T-cell (primary cell): Measurements from ENCODE around the gene WDR59. TPM values are rescaled to one million over a fixed set of nuclear protein-coding genes. Genes with fewer than 3 reads are reported as not detected.
A peak's percentile ranks its signal among the peaks of the same experiment; 100 is the strongest.

Source experiments
- ATAC-seq, 4 experiments: fragments of 200-7000 bp in 3 of 4; fragments of 150-1000 bp in 1 of 4; cut with Tn5 transposase; replicated peaks in 1 of 4; 1 replicate in 3 of 4; 2 replicates in 1 of 4; pipeline ENCODE4 v1.10.0; 2021; ENCODE audit warnings: moderate library complexity in 3 of 4, mild to moderate bottlenecking in 2 of 4, moderate number of reproducible peaks in 1 of 4
- CTCF ChIA-PET, 2 donors: fragments of 300-600 bp; sonication (Branson Sonifier 250); formaldehyde crosslinking; loops; one replicate each; lab custom pipeline; 2022; ENCODE audit warnings: antibody characterized with exemption in 2 of 2; lab: Charles Lee
- POLR2A ChIA-PET, 2 donors: fragments of 300-600 bp; sonication (Branson Sonifier 250); formaldehyde crosslinking; loops; one replicate each; lab custom pipeline; 2022; ENCODE audit warnings: antibody characterized with exemption in 2 of 2; lab: Charles Lee
- DNase-seq, 35 experiments: peaks; one replicate each; pipeline versions ENCODE4 v3.0.0 to v3.0.0-alpha.2; 2013 to 2023
- H3K27ac ChIP-seq: one replicate; pipeline ENCODE4 v1.5.1; 2013; ENCODE audit warnings: low read length
- H3K27me3 ChIP-seq, 2 experiments: replicated peaks in 1 of 2; 1 replicate in 1 of 2; 2 replicates in 1 of 2; pipeline versions ENCODE4 v1.6.1 to v1.7.0; 2013; ENCODE audit warnings: low read length in 1 of 2, mixed read lengths in 1 of 2; ENCODE audit not compliant: control insufficient read depth in 2 of 2, insufficient read depth in 2 of 2; ENCODE audit errors: extremely low read depth in 1 of 2
- H3K36me3 ChIP-seq, 2 donors: 1 replicate in 1 of 2; 2 replicates in 1 of 2; pipeline versions ENCODE4 v1.6.1 to v1.7.0; 2013; ENCODE audit warnings: low read length in 1 of 2; ENCODE audit not compliant: control insufficient read depth in 2 of 2, insufficient read depth in 1 of 2; ENCODE audit errors: extremely low read depth in 1 of 2
- H3K4me1 ChIP-seq, 2 experiments: 1 replicate in 1 of 2; 2 replicates in 1 of 2; pipeline versions ENCODE4 v1.6.1 to v1.7.0; 2013; ENCODE audit warnings: low read length in 2 of 2, mixed read lengths in 1 of 2; ENCODE audit not compliant: insufficient read depth in 2 of 2, control insufficient read depth in 1 of 2; ENCODE audit errors: extremely low read depth in 1 of 2
- H3K4me3 ChIP-seq, 2 donors: 1 replicate in 1 of 2; 2 replicates in 1 of 2; pipeline versions ENCODE4 v1.5.1 to v1.7.0; 2013; ENCODE audit warnings: mild to moderate bottlenecking in 2 of 2, low read length in 1 of 2, moderate library complexity in 1 of 2; ENCODE audit not compliant: control insufficient read depth in 1 of 2; ENCODE audit errors: extremely low read depth in 1 of 2
- H3K9me3 ChIP-seq: 2 replicates; pipeline ENCODE4 v1.7.0; 2013
- H3K27ac Mint-ChIP-seq, 2 donors: one replicate each; pipeline ENCODE4 v1.8.0; 2020 to 2021; ENCODE audit warnings: mild to moderate bottlenecking in 2 of 2, mixed read lengths in 2 of 2
- H3K27me3 Mint-ChIP-seq, 2 donors: one replicate each; pipeline ENCODE4 v1.8.0; 2021 to 2022; ENCODE audit warnings: mixed read lengths in 2 of 2
- H3K36me3 Mint-ChIP-seq: one replicate; pipeline ENCODE4 v1.8.0; 2021; ENCODE audit warnings: mixed read lengths
- H3K4me1 Mint-ChIP-seq, 3 donors: one replicate each; pipeline ENCODE4 v1.8.0; 2020 to 2022; ENCODE audit warnings: mixed read lengths in 3 of 3, mild to moderate bottlenecking in 1 of 3
- H3K4me3 Mint-ChIP-seq, 3 donors: one replicate each; pipeline ENCODE4 v1.8.0; 2020 to 2022; ENCODE audit warnings: mild to moderate bottlenecking in 3 of 3, mixed read lengths in 3 of 3, moderate library complexity in 3 of 3
- H3K9me3 Mint-ChIP-seq, 3 donors: one replicate each; pipeline ENCODE4 v1.8.0; 2020 to 2022; ENCODE audit warnings: mixed read lengths in 3 of 3
- WGBS: methylation state at CpG from one replicate; pipeline ENCODE4 v1.1.5; 2013; ENCODE audit warnings: missing lambda C conversion rate; ENCODE audit not compliant: insufficient coverage; 5-methylcytosine and 5-hydroxymethylcytosine counted together
- total RNA-seq, 35 experiments: library from RNA in 6 of 35; stranded (reverse) in 6 of 35; fragments of 120-200 nt in 1 of 35; gene quantifications; one replicate each; pipeline versions ENCODE4 v1.2.1 to v1.2.4 and lab custom pipeline; 2013 to 2026

Gene WDR59
- total RNA-seq, 5 donors from 2014 or later (not counting 1 experiment from before 2014, with no cell fraction given): 97.7 to 120 (median 108) TPM

GRCh38 chr16:74931445-74931844 is 53.5 kb downstream of the WDR59 start:
- Mint-ChIP-seq H3K4me1 (peaks cover 0 to 5% (median 0%) of the 10 kb centered on the region in 3 donors), H3K9me3 (no peaks in the 10 kb centered on the region), H3K36me3 (peaks cover 36% of the 10 kb centered on the region), H3K27me3 (no peaks in the 10 kb centered on the region), H3K27ac (no peak overlapping the region), H3K4me3 (no peak overlapping the region)
- Histone ChIP-seq H3K4me1 (no peaks in the 10 kb centered on the region), H3K9me3 (no peaks in the 10 kb centered on the region), H3K36me3 (peaks cover 0 to 22% of the 10 kb centered on the region in 2 donors), H3K27ac (no peak overlapping the region), H3K4me3 (no peak overlapping the region), H3K27me3 (no peaks in the 10 kb centered on the region)
- ATAC-seq (no peak), DNase-seq (no peak)
- ChIA-PET POLR2A (interaction anchor here in 1 of 2 donors (0.6 kb wide), 1 partner anchor 228 kb away, joined by 9 read pairs; no protein-coding TSS in a partner anchor), CTCF (interaction anchor here (0.7 kb wide), 2 partner anchors 36 to 84 kb away, joined by 3 to 5 read pairs; no protein-coding TSS in a partner anchor)
- 53% methylated on average over 2 of the region's 3 CpGs for WGBS

DNA sequence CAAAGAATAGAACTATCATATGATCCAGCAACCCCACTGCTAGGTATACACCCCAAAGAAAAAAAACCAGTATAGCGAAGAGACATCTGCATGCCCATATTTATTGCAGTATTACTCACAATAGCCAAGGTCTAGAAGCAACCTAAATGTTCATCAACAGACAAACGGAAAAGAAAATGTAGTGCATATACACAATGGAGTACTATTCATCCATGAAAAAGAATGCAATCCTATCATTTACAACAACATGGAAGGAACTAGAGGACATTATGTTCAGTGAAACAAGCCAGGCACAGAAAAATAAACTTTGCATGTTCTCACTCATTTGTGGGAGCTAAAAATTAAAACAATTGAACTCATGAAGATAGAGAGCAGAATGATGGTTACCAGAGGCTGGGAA is 55.3 kb downstream of the WDR59 start:
- H3K4me1 Mint-ChIP-seq: peaks cover 0 to 5% (median 0%) of the 10 kb centered on the region in 3 donors
- ATAC-seq: no peak
- no peak overlapping the region for H3K27ac Mint-ChIP-seq

DNA sequence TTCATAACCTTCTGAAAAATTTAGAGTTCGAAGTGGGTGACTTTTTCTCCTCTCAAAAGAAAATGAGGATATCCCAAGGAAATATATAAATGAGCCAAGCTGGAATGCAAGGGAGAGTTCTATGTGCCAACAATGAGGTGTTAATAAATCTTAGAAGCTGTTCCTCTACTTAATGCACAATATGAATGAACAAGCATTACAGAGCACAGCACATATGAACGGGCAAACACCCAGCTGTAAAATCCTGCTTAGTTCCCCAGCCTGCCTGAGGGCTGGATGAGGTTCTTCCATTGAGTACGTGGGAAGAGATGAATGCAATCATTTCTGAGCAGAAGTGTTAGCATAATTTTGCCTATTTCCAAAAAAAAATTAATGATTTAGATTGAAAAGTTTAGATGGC is 58.1 kb downstream of the WDR59 start:
- Mint-ChIP-seq H3K4me1 (no peaks in the 10 kb centered on the region), H3K4me3 (no peak overlapping the region), H3K36me3 (peaks cover 42% of the 10 kb centered on the region), H3K9me3 (no peaks in the 10 kb centered on the region), H3K27ac (no peak overlapping the region), H3K27me3 (no peaks in the 10 kb centered on the region)
- ChIA-PET POLR2A (no interaction called here), CTCF (interaction anchor here in 1 of 2 donors (0.7 kb wide), 1 partner anchor 309 kb away, joined by 4 read pairs; no protein-coding TSS in a partner anchor)
- H3K4me1 ChIP-seq: no peaks in the 10 kb centered on the region
- no CpG with 5 or more reads among the region's 3 CpGs for WGBS
- no peak overlapping the region for H3K27ac ChIP-seq
- peaks cover 3 to 33% of the 10 kb centered on the region in 2 donors for H3K36me3 ChIP-seq
- H3K4me3 ChIP-seq: no peak overlapping the region
- H3K27me3 ChIP-seq: no peaks in the 10 kb centered on the region
- no peak for ATAC-seq
- no peaks in the 10 kb centered on the region for H3K9me3 ChIP-seq
- no peak for DNase-seq

More for the DNA sequence above, 55.3 kb downstream of the WDR59 start:
- no CpG with 5 or more reads among the region's 2 CpGs for WGBS
- no peaks in the 10 kb centered on the region for H3K27me3 Mint-ChIP-seq
- POLR2A ChIA-PET: interaction anchor here in 1 of 2 donors (0.6 kb wide), 1 partner anchor 453 kb away, joined by 3 read pairs; no protein-coding TSS in a partner anchor
- peaks cover 38% of the 10 kb centered on the region for H3K36me3 Mint-ChIP-seq
- no peaks in the 10 kb centered on the region for H3K9me3 Mint-ChIP-seq
- no peaks in the 10 kb centered on the region for H3K27me3 ChIP-seq
- no peak overlapping the region for H3K27ac ChIP-seq
- H3K4me3 ChIP-seq: no peak overlapping the region
- no peaks in the 10 kb centered on the region for H3K4me1 ChIP-seq
- H3K4me3 Mint-ChIP-seq: no peak overlapping the region
- no peak for DNase-seq
- CTCF ChIA-PET: no interaction called here
- no peaks in the 10 kb centered on the region for H3K9me3 ChIP-seq
- H3K36me3 ChIP-seq: peaks cover 0 to 22% of the 10 kb centered on the region in 2 donors

- Histone ChIP-seq H3K9me3 (no peaks in the 10 kb centered on the region), H3K36me3 (peaks cover 3 to 42% of the 10 kb centered on the region in 2 donors), H3K4me1 (no peaks in the 10 kb centered on the region), H3K27ac (no peak overlapping the region), H3K27me3 (no peaks in the 10 kb centered on the region), H3K4me3 (no peak overlapping the region)
- no peak for ATAC-seq
- no peak overlapping the region for H3K4me3 Mint-ChIP-seq
- H3K27me3 Mint-ChIP-seq: no peaks in the 10 kb centered on the region
- ChIA-PET POLR2A (no interaction called here), CTCF (interaction anchor here (0.5 to 0.8 kb wide), 2 partner anchors 11 to 19 kb away, joined by 3 read pairs; no protein-coding TSS in a partner anchor)
- no peak for DNase-seq
- H3K9me3 Mint-ChIP-seq: no peaks in the 10 kb centered on the region
- no peak overlapping the region for H3K27ac Mint-ChIP-seq
- H3K4me1 Mint-ChIP-seq: no peaks in the 10 kb centered on the region
- 100% methylated on average over 1 of the region's 10 CpGs for WGBS
- H3K36me3 Mint-ChIP-seq: peaks cover 48% of the 10 kb centered on the region
Observed at GRCh38 chr16:74923766-74924460, 61.0 kb downstream of the WDR59 start.

- Histone ChIP-seq H3K27ac (no peak overlapping the region), H3K27me3 (no peaks in the 10 kb centered on the region), H3K9me3 (no peaks in the 10 kb centered on the region), H3K36me3 (peaks cover 3 to 52% of the 10 kb centered on the region in 2 donors), H3K4me3 (no peak overlapping the region), H3K4me1 (no peaks in the 10 kb centered on the region)
- POLR2A ChIA-PET: no interaction called here
- CTCF ChIA-PET: no interaction called here
- 94% methylated on average over 4 of the region's 11 CpGs for WGBS
- DNase-seq: no peak
- Mint-ChIP-seq H3K27ac (no peak overlapping the region), H3K27me3 (no peaks in the 10 kb centered on the region), H3K4me3 (no peak overlapping the region), H3K4me1 (no peaks in the 10 kb centered on the region), H3K9me3 (no peaks in the 10 kb centered on the region), H3K36me3 (peaks cover 63% of the 10 kb centered on the region)
- ATAC-seq: no peak
Observed at GRCh38 chr16:74922150-74923138, 62.5 kb downstream of the WDR59 start.

- no peak for ATAC-seq
- POLR2A ChIA-PET: no interaction called here
- Histone ChIP-seq H3K27me3 (no peaks in the 10 kb centered on the region), H3K9me3 (no peaks in the 10 kb centered on the region), H3K4me1 (no peaks in the 10 kb centered on the region), H3K27ac (no peak overlapping the region), H3K36me3 (peaks cover 5 to 59% of the 10 kb centered on the region in 2 donors), H3K4me3 (no peak overlapping the region)
- CTCF ChIA-PET: no interaction called here
- Mint-ChIP-seq H3K36me3 (peaks cover 71% of the 10 kb centered on the region), H3K27me3 (no peaks in the 10 kb centered on the region), H3K4me3 (no peak overlapping the region), H3K4me1 (no peaks in the 10 kb centered on the region), H3K27ac (peak overlapping the region in 1 of 2 donors; percentile 15), H3K9me3 (peaks cover 0 to 2% (median 0%) of the 10 kb centered on the region in 3 donors)
- DNase-seq: no peak
- 96% methylated on average over 2 of the region's 3 CpGs for WGBS
Observed at GRCh38 chr16:74921051-74921450, 63.9 kb downstream of the WDR59 start.
